ENCODE results near the gene KCNK7. TPM values are rescaled to one million over a fixed set of nuclear protein-coding genes. Genes with fewer than 3 reads are reported as not detected.
"Not testable (repeated sequence)": the region's sequence is repeated elsewhere in the genome, so short reads cannot be mapped to it uniquely, and the experiment has no call there.

The KCNK7 gene
- total RNA-seq, 1 donor from 2014 or later = 1.7 TPM

GRCh38 chr11:65640483-65641296 is 45.1 kb upstream of the KCNK7 start:
- peak; percentile 2 to 51 for ATAC-seq
- Histone ChIP-seq H3K27me3 (ENCODE audit: low read depth) (no peaks in the 10 kb centered on the region), H3K27ac (peak overlapping the region; percentile 93), H3K4me3 (peak overlapping the region; percentile 95), H3K9me3 (no peaks in the 10 kb centered on the region), H3K4me1 (peaks cover 63% of the 10 kb centered on the region), H3K36me3 (peaks cover 47% of the 10 kb centered on the region)
- no peak for TF ChIP-seq CTCF (IDR thresholded peaks at IDR 0.05)
- intact Hi-C loops (cut with DNase I) = no loop called here
- DNase-seq = peak; percentile 86

GRCh38 chr11:65639623-65640482 is 44.3 kb upstream of the KCNK7 start:
- intact Hi-C loops (cut with DNase I) = no loop called here
- Histone ChIP-seq H3K4me1 (peaks cover 63% of the 10 kb centered on the region), H3K27ac (peak overlapping the region; percentile 93), H3K4me3 (peak overlapping the region; percentile 95), H3K9me3 (no peaks in the 10 kb centered on the region), H3K27me3 (ENCODE audit: low read depth) (no peaks in the 10 kb centered on the region), H3K36me3 (peaks cover 47% of the 10 kb centered on the region)
- TF ChIP-seq CTCF (IDR thresholded peaks at IDR 0.05) = no peak
- ATAC-seq = peak; percentile 4 to 19
- DNase-seq = peak; percentile 72

- Histone ChIP-seq H3K4me1 (peaks cover 63% of the 10 kb centered on the region), H3K27ac (peak overlapping the region; percentile 93), H3K36me3 (peaks cover 47% of the 10 kb centered on the region), H3K4me3 (peak overlapping the region; percentile 95)
- ATAC-seq; H3K9me3 ChIP-seq; intact Hi-C loops (cut with DNase I); DNase-seq; H3K27me3 ChIP-seq (ENCODE audit: low read depth): not testable (repeated sequence)
These were observed 43.6 kb upstream of the KCNK7 start for GRCh38 chr11:65639228-65639597.

- no peaks in the 10 kb centered on the region for H3K27me3 ChIP-seq (ENCODE audit: low read depth)
- peak; percentile 82 to 87 for ATAC-seq
- TF ChIP-seq CTCF (IDR thresholded peaks at IDR 0.05) = peak; percentile 48
- H3K4me3 ChIP-seq = peak within 1 kb of the TSS; percentile 95
- H3K27ac ChIP-seq = peak within 1 kb of the TSS; percentile 93
- H3K36me3 ChIP-seq = peaks cover 52% of the 10 kb centered on the region
- intact Hi-C loops (cut with DNase I) = no loop called here
- DNase-seq = peak; percentile 77
- H3K9me3 ChIP-seq = no peaks in the 10 kb centered on the region
- H3K4me1 ChIP-seq = peaks cover 54% of the 10 kb centered on the region
These were observed 42.3 kb upstream of the KCNK7 start, which contains the start of gene SIPA1 for GRCh38 chr11:65637794-65638419. SIPA1 (plus strand) TSS chr11:65638101; CDS start chr11:65640922, 2,821 bp downstream.

GRCh38 chr11:65637032-65637557 is 41.5 kb upstream of the KCNK7 start:
- TF ChIP-seq CTCF (IDR thresholded peaks at IDR 0.05) = no peak
- Histone ChIP-seq H3K4me3 (no peak overlapping the region), H3K4me1 (peaks cover 48% of the 10 kb centered on the region), H3K27ac (peak overlapping the region; percentile 93), H3K36me3 (peaks cover 52% of the 10 kb centered on the region), H3K27me3 (ENCODE audit: low read depth) (no peaks in the 10 kb centered on the region), H3K9me3 (no peaks in the 10 kb centered on the region)
- ATAC-seq (no peak), DNase-seq (no peak)
- intact Hi-C loops (cut with DNase I) = no loop called here

Measured in lower lobe of right lung (tissue), 2 donors.